GM18498 (cell line): ENCODE measurements around the gene PRKAR2A.
"Not testable (repeated sequence)": the region's sequence is repeated elsewhere in the genome, so short reads cannot be mapped to it uniquely, and the experiment has no call there.

Source experiments
- ATAC-seq: cut with Tn5 transposase; IDR thresholded peaks from one replicate; pipeline ENCODE4 v1.9.1; 2021; ENCODE audit warnings: mild to moderate bottlenecking, moderate library complexity; ENCODE audit not compliant: unreplicated experiment

The PRKAR2A gene

DNA sequence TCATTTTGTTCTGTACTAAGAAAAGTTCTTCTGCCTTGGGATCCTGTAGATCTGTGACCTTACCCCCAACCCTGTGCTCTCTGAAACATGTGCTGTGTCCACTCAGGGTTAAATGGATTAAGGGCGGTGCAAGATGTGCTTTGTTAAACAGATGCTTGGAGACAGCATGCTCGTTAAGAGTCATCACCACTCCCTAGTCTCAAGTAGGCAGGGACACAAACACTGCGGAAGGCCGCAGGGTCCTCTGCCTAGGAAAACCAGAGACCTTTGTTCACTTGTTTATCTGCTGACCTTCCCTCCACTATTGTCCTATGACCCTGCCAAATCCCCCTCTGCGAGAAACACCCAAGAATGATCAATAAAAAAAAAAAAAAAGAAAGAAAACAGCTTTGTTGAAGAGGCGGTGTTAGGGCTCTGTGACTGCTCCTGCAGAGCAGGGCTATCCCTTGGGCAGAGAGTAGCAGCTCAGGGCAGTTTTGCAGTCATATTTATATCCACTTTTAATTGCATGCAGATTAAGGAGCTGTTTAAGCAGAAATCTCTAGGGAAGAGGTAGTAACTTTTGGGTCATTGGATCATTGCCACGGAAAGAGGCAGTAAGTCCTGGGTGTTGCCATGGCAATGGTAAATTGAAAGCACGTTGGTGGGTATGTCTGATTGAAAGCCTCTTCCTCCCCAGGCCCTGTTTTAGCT is 112.5 kb downstream of the PRKAR2A start:
- not testable (repeated sequence) for ATAC-seq

DNA sequence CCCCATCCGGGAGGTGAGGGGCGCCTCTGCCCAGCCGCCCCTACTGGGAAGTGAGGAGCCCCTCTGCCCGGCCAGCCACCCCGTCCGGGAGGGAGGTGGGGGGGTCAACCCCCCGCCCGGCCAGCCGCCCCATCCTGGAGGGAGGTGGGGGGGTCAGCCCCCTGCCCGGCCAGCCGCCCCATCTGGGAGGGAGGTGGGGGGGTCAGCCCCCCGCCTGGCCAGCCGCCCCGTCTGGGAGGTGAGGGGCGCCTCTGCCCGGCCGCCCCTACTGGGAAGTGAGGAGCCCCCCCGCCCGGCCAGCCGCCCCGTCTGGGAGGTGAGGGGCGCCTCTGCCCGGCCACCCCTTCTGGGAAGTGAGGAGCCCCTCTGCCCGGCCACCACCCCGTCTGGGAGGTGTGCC is 113.1 kb downstream of the PRKAR2A start:
- ATAC-seq: not testable (repeated sequence)

DNA sequence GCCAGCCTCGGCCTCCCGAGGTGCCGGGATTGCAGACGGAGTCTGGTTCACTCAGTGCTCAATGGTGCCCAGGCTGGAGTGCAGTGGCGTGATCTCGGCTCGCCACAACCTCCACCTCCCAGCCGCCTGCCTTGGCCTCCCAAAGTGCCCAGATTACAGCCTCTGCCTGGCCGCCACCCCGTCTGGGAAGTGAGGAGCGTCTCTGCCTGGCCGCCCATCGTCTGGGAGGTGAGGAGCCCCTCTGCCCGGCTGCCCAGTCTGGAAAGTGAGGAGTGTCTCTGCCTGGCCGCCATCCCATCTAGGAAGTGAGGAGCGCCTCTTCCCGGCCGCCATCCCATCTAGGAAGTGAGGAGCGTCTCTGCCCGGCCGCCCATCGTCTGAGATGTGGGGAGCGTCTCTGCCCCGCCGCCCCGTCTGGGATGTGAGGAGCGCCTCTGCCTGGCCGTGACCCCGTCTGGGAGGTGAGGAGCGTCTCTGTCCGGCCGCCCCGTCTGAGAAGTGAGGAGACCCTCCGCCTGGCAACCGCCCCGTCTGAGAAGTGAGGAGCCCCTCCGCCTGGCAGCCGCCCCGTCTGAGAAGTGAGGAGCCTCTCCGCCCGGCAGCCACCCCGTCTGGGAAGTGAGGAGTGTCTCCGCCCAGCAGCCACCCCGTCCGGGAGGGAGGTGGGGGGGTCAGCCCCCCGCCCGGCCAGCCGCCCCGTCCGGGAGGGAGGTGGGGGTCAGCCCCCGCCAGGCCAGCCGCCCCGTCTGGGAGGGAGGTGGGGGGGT is 113.7 kb downstream of the PRKAR2A start:
- not testable (repeated sequence) for ATAC-seq

DNA sequence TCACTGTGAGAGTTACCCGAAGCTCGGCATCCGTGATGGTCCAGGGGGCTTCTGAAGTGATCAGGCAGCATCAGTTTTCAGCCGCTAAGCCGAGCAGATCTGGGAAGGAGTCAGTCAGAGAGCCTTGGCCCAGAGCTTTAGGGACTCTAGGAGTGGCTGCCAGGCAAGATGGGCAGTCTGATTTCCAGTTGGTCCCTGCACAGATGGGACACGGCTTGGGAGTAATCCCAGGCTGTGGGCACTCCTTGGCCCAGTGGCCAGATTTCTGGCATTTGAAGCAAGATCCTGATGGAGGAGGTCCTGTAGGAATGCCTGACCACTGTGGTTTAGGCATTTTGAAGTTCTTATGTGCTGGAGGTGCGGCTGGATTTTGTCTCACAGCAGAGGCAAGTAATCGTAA is 120.2 kb downstream of the PRKAR2A start:
- no peak for ATAC-seq

DNA sequence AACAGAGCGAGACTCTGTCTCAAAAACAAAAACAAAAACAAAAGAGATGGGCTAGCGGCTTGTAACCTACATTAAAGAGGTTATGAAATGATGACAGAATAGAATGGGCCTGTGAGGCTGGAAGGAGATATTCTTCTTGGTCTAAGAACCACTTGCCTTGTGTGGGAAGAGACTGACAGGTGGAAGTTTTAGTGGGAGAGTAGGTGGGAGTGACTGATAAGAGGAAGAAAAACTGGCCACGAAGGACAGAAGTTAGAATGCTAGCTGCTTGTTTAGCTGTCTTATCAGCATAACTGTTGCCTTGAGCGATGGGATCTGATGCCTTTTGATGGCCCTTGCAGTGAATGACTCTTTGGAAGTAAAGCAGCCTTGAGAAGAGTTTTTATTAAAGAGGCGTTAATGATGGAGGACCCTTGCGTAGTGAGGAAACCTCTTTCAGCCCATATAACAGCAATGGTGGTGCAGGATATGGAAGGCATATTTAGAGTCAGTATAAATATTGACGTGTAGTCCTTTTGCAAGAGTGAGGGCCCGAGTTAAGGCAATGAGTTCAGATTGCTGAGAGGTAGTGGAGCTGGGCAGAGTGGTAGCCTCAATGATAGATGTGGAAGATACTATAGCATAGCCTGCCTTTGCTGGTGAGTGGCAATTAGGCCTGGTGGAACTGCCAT is 122.4 kb downstream of the PRKAR2A start:
- not testable (repeated sequence) for ATAC-seq

DNA sequence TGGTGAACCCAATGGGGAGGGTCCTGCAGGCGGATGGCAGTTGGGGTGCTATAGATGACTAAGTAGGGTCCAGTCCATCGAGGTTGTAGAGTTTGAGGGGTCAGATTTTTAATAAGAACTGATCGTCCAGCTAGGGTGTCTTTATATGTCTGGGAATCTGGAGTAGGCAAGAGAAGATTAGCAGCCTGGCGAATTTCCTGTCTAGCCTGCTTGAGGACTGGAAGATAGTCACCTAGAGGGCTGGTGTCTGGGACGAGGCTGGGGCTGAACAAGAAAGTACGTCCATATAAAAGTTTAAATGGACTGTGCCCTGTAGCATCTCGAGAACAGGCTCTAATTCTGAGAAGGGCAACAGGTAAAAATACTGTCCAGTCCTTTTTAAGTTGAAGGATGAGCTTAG is 123.9 kb downstream of the PRKAR2A start:
- no peak for ATAC-seq

DNA sequence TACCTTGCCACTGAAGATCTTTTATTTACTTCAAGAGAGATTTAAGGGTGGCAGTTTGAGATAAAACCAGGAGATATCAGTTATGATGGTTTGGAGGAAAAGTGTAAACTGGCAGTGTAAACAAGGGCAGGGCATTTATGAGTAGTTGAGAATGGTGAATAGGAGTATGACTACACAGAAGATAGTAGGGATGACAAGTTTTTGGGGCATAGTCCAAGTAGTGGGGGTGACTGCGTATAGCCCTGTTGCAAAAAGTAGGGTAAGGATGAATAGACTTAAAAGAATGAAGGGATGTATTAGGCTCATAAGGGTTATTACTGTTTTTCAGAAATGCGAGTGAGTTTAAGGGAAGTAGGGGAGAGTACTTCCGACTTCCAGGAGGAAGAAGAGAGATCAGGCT is 124.4 kb downstream of the PRKAR2A start:
- not testable (repeated sequence) for ATAC-seq

DNA sequence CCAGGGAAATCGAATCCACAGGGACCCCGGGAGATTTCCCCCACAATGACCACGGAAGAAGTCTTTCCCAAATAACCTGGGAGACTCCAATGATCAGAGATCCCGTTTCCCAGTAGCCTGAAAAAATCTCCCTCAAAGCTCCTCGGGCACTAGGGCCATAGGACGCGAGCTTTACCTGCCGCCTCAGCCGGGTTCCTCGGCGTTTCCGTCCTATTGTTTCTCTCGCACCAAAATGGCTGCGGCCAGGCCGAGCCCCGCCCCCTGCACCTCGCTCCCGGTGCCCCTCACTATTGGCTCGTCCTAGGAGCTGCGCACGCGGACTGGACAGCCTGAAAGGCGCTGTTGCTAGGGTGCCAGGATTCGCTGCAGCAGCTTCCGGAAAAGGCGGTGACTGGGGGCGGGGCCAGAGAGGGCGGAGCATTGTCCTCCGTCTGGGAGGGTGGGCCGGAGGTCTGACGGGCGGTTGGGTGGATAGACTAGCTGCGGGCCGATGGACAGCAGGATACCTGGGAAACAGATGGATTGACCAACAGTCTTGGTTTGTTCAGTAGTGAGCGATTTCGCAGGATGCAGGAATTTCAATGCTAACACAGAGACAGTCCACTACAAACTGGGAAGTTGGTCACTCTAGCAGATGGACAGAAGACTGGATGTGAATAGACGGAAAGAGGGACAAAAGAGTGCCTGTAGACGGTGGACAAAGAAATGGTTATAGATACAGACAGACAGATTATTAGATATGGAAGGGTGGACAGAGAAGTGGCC is 130.5 kb downstream of the PRKAR2A start, which contains the start of gene IP6K2:
Gene IP6K2, minus strand, starts transcription at position 240 of the 765 bp plus-strand sequence. CDS start 21,930 bp downstream, outside the sequence.
- peak; percentile 98 for ATAC-seq

DNA sequence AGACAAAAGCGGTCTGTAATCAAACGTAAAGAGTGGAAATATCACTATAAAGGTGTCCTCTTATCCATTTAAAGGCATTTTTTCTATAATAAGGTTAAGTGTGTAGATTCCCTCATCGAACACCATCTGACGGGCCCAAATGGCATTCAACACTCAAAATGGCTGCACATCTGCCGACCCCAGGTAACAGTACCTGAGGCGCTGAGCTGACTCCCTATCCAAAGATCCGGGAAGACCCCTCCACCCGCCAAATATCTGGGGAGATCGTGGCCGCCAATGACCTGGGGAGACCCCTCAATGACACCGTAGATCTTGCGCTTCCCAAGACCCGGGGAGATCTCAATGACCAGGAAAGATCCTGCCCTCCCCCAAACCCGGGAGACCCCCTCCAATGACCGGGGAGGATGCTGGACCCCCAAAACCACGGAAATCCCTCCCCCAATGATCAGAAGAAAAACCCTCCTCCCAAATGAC is 131.1 kb downstream of the PRKAR2A start:
- ATAC-seq: no peak

DNA sequence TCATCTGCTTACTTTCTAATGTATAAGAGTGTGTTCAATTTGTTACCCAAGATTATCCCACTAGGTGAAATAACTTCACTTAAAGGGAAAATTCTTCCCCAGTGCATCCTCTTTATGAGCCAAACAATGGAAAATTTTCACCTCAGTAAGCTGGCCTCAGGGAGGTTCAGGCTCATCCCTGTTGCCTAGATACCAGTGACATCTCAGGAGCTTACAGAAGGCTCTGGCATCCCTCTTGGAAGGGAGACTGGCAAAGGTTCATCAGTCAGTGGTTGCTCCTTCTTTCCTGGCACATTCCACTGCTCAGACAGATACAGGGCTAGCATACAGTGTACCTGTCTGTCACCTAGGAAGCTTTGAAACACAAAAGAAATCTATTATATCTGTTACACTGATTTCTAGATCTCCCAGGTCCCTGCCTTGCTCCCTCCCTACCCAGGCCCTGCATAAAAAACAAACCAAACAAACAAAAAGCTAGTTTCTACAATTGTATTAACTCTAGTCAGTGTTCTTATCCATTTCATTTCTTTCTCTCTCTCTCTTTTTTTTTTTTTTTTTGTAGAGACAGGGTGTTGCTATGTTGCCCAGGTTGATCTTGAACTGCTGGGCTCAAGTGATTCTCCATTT is 132.4 kb downstream of the PRKAR2A start:
- ATAC-seq: no peak

DNA sequence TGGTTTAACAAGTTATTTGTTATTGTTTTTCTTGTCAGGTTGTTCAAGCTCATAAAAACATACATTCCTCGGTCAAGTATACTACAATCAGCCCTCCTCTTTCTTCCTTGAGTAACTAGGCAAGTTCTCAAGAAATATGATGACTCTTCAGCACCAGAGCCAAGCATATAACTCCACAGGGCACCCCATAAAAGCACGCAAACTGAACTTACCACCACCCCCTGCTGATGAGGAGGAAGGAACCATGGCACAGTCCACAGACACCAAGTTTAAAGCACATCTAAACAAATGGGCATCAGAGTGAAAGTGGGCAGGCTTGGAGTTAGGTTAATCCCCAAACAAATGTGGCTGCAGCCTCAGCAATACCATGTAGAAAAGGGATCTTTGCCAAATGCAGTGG is 135.9 kb downstream of the PRKAR2A start:
- ATAC-seq: no peak

DNA sequence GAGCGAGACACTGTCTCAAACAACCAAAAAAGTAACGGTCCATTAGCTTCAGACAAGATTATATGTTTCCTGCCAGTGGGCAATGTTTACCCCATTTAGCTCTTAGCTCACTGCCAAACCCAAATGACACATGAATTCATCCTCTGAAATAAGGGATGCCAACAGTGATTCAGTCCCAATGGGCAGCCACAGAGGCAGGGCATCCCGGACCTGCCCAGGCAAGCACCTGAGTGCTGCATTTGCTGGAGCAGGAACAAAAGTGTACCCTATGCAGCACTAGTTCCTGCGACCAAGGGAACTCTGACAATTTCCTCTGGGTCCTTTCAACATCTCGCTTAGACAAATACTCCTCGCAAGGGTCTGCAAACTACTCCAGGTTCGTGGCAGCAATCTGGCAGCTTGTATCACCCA is 138.6 kb downstream of the PRKAR2A start:
- ATAC-seq: no peak

DNA sequence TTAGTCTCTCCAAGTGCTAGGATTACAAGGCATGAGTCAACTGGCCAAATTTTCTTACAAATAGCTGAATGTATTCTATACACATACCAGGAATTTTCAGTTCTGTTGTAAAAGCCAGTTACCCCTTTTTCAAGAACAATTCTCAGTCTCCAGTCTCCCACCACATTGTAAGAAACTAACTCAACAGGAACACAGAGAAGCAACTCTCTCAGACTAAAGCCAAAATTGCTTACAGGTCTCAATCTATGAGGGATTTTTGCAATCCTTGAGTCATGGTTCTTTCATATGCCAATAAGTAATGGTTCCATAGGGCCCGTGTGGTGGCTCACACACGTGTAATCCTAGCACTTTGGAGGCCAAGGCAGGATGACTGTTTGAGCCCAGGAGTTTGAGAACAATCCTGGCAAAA is 139.2 kb downstream of the PRKAR2A start:
- no peak for ATAC-seq

DNA sequence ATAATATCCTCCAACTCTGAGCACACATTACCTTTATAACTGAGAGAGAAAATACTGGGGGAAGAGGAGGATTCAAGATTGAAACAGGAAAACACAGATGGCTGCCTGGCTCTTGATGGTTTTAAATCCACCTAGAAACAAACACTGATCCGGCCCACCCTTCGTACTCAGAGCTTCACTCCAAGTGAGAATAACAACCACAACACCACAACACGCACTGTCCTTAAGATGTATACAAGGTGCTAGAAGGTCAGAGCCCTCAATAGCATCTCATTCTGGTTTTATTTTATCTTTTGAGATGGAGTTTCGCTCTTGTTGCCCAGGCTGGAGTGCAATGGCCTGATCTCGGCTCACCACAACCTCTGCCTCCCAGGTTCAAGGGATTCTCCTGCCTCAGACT is 140.5 kb downstream of the PRKAR2A start:
- no peak for ATAC-seq

DNA sequence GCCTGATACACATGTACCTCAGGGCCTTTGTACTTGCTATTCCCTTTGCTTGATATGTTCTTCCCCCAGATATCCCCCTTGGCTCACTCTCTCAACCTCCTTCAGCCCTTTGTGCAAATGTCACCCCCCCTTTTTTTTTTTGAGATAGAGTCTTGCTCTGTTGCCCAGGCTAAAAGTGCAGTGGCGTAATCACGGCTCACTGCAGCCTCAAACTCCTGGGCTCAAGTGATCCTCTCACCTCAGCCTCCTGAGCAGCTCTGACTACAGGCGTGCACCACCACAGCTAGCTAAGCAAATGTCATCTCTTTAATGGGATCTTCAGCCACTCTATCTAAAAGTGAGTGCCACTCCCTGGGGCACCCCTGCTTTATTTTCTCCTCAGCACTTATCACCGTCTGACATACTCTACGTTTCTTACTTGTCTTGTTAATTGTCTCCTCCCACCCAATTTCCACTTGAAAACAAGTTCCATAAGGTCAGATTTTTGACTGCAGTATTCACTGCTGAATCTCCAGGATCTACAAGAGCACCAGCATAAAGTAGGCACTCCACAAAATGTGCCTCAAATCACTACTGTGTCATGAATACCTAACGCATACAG is 145.3 kb downstream of the PRKAR2A start:
- ATAC-seq: no peak

DNA sequence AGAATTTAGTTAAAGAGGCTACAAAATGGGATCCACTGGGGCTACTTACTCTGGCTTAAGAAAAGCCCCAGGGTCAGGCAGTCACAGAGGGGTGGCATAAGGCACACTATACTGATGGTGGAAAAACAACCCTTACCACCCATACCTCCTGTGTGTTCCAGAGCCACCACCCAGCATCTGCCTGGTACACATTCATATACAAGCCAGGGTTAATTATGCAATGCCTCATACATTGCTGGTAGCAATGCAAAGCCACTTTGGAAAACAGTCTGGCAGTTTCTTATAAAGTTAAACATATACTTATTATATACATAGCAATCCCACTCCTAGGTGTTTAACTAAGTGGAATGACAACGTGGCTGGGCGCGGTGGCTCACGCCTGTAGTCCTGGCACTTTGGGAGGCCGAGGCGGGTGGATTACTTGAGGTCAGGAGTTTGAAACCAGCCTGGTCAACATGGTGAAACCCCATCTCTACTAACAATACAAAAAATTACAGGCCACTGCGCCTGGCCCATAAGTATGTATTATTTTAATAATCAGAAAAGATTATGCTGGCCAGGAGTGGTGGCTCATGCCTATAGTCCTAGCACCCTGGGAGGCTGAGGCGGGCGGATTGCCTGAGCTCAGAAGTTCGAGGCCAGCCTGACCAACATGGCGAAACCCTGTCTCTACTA is 146.8 kb downstream of the PRKAR2A start:
- no peak for ATAC-seq

DNA sequence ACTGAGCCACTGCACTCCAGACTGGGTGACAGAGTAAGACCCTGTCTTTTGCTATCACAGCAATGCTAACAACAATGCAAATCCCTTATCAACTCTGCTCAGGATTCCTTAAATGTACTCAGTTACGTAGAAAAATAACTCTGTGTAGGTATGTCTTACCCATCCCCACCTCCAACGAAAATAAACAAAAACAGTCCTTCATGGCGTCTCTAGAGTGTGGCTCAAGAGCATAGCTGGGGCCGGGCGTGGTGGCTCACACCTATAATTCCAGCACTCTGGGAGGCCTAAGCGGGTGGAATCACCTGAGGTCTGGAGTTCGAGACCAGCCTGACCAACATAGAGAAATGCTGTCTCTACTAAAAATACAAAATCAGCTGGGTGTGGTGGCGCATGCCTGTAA is 148.8 kb downstream of the PRKAR2A start:
- ATAC-seq: no peak

DNA sequence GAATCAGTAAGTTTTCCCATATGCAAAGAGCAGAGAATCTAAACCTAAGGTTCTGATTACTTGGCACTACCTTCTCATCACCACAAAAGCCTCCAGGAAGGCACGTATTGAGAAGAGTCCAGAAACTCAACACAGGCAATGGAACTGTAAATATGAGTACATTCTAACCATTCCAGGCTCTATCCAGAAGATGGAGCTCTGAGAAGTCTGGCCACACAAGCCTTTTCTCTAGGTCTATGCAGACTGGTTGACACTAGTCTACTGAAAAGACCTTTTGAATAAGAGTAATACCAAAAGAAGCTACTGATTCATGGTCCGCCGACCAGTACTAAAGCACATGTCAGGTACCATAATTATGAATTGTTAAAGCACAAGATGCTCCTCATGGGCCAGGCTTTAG is 149.7 kb downstream of the PRKAR2A start:
- ATAC-seq: no peak

DNA sequence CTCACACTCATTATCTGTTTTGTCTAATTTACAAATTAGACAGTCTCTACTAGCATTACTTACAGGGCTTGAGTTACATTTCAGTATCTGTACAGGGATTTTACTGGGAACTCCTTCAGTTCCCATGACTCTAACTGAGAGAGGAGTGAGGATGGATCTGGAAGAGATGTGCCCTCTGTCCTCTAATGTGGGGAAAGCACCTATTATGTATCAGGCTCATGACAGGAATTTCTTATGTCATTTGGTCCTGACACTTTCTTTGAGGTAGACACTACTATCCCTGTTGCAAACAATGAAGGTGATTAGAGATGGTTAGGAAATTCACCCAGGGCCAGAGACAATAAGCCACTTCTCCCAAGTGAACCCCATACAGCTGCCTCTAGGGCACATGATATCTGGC is 151.1 kb downstream of the PRKAR2A start:
- no peak for ATAC-seq
